SK-N-SH treated with all-trans-retinoic acid at 6 μM for 48 hours (cell line): ENCODE results near the gene ZNF860.

ENCODE experiments used
- OSR1 ChIP-seq: fragments of 250-450 bp; sonication (Bioruptor Pico); IDR thresholded peaks from 2 replicates; pipeline ENCODE4 v1.8.0; 2022; ENCODE audit warnings: moderate library complexity, mild to moderate bottlenecking, inconsistent platforms
- PATZ1 ChIP-seq: fragments of 250-450 bp; sonication (Bioruptor Pico); IDR thresholded peaks from 2 replicates; pipeline ENCODE4 v1.8.0; 2020; ENCODE audit warnings: mild to moderate bottlenecking, moderate library complexity, borderline replicate concordance
- SNAI2 ChIP-seq: fragments of 250-450 bp; sonication (Bioruptor Pico); IDR thresholded peaks from 2 replicates; pipeline ENCODE4 v1.5.0; 2020; ENCODE audit warnings: mild to moderate bottlenecking, moderate library complexity
- TOX ChIP-seq: fragments of 250-450 bp; sonication (Bioruptor Pico); IDR thresholded peaks from 2 replicates; pipeline ENCODE4 v1.8.0; 2021; ENCODE audit warnings: mild to moderate bottlenecking, moderate library complexity, borderline replicate concordance
- ZFP3 ChIP-seq: fragments of 250-450 bp; sonication (Bioruptor Pico); IDR thresholded peaks from 2 replicates; pipeline ENCODE4 v1.5.0; 2020; ENCODE audit warnings: mild to moderate bottlenecking, moderate library complexity
- ZFP30 ChIP-seq: fragments of 450-650 bp; formaldehyde crosslinking; IDR thresholded peaks from 2 replicates; pipeline ENCODE4 v1.5.0; 2022; ENCODE audit warnings: mild to moderate bottlenecking, moderate library complexity
- TF ChIP-seq, protein P1 (sequence below): fragments of 250-450 bp; sonication (Bioruptor Pico); IDR thresholded peaks from 2 replicates; pipeline ENCODE4 v1.5.0; 2020; ENCODE audit warnings: mild to moderate bottlenecking, moderate library complexity

- no peak for TF ChIP-seq PATZ1
- TF ChIP-seq SNAI2 (CRISPR knock-in tag): no peak
- no peak for TF ChIP-seq ZFP30 (CRISPR knock-in tag)
- TF ChIP-seq OSR1 (CRISPR knock-in tag): no peak
- no peak for TF ChIP-seq TOX
- TF ChIP-seq ZFP3 (CRISPR knock-in tag): no peak
- TF ChIP-seq, protein P1, sequence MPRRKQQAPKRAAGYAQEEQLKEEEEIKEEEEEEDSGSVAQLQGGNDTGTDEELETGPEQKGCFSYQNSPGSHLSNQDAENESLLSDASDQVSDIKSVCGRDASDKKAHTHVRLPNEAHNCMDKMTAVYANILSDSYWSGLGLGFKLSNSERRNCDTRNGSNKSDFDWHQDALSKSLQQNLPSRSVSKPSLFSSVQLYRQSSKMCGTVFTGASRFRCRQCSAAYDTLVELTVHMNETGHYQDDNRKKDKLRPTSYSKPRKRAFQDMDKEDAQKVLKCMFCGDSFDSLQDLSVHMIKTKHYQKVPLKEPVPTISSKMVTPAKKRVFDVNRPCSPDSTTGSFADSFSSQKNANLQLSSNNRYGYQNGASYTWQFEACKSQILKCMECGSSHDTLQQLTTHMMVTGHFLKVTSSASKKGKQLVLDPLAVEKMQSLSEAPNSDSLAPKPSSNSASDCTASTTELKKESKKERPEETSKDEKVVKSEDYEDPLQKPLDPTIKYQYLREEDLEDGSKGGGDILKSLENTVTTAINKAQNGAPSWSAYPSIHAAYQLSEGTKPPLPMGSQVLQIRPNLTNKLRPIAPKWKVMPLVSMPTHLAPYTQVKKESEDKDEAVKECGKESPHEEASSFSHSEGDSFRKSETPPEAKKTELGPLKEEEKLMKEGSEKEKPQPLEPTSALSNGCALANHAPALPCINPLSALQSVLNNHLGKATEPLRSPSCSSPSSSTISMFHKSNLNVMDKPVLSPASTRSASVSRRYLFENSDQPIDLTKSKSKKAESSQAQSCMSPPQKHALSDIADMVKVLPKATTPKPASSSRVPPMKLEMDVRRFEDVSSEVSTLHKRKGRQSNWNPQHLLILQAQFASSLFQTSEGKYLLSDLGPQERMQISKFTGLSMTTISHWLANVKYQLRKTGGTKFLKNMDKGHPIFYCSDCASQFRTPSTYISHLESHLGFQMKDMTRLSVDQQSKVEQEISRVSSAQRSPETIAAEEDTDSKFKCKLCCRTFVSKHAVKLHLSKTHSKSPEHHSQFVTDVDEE (CRISPR knock-in tag): no peak
Measured at GRCh38 chr3:32004113-32004765, 22.7 kb downstream of the ZNF860 start.
